Activated CD4-positive, alpha-beta memory T cell treated with anti-CD3 and anti-CD28 coated beads, Interleukin-2, amount 10 ng/mL, durations not matched to agents 7 days and 5 days (primary cell): ENCODE data around the gene SNRPE. TPM values are rescaled to one million over a fixed set of nuclear protein-coding genes. Genes with fewer than 3 reads are reported as not detected.
A peak's percentile ranks its signal among the peaks of the same experiment; 100 is the strongest.
"Not testable (repeated sequence)": the region's sequence is repeated elsewhere in the genome, so short reads cannot be mapped to it uniquely, and the experiment has no call there.

Experiments
- CTCF ChIA-PET: fragments of 350-600 bp; sonication (Branson Sonifier 250); formaldehyde crosslinking; loops from one replicate; lab custom pipeline; 2021; ENCODE audit warnings: antibody characterized with exemption, inconsistent platforms; lab: Charles Lee
- POLR2A ChIA-PET: fragments of 350-600 bp; sonication (Branson Sonifier 250); formaldehyde crosslinking; loops from one replicate; lab custom pipeline; 2021; ENCODE audit warnings: antibody characterized with exemption; lab: Charles Lee
- DNase-seq: peaks from one replicate; pipeline ENCODE4 v3.0.0-alpha.2; 2020
- H3K27ac Mint-ChIP-seq: one replicate; pipeline ENCODE4 v1.8.0; 2021; ENCODE audit warnings: mild to moderate bottlenecking, mixed read lengths
- H3K27me3 Mint-ChIP-seq: one replicate; pipeline ENCODE4 v1.8.0; 2021; ENCODE audit warnings: mixed read lengths
- H3K36me3 Mint-ChIP-seq: one replicate; pipeline ENCODE4 v1.8.0; 2021; ENCODE audit warnings: low read depth, mixed read lengths
- H3K4me1 Mint-ChIP-seq: one replicate; pipeline ENCODE4 v1.8.0; 2021; ENCODE audit warnings: mixed read lengths
- H3K4me3 Mint-ChIP-seq: one replicate; pipeline ENCODE4 v1.8.0; 2021; ENCODE audit warnings: mild to moderate bottlenecking, mixed read lengths
- H3K9me3 Mint-ChIP-seq: one replicate; pipeline ENCODE4 v1.8.0; 2021; ENCODE audit warnings: mixed read lengths
- total RNA-seq, 2 experiments: library from RNA; stranded (reverse); gene quantifications; one replicate each; pipeline ENCODE4 v1.2.3, GENCODE V29; 2021

SNRPE gene
- total RNA-seq, 2 experiments from 2014 or later, result 151 to 163 TPM

DNA sequence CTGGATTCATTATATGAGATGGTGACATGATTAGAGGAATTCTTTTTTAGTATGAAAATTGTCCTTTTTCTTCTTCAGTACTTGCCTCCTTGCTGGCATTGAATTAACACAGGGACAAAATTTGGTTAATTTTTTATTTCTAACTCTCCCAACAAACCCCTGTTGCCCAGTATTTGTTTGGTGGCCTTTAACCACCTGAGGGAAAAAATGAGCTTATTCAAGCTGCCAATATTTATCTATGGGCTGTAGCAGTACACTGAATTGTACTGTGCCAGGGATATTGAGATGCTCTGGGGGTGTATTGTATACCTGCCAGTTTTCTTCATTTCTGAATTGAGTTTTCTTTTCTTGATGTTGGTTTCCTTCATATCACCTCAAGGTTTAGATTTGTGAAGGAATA is 8.3 kb upstream of the SNRPE start:
- DNase-seq, H3K27ac Mint-ChIP-seq, POLR2A ChIA-PET, H3K27me3 Mint-ChIP-seq, H3K9me3 Mint-ChIP-seq, H3K4me3 Mint-ChIP-seq, H3K4me1 Mint-ChIP-seq: not testable (repeated sequence)
- peaks cover 40% of the 10 kb centered on the region for H3K36me3 Mint-ChIP-seq
- CTCF ChIA-PET, result interaction anchor here (3.4 kb wide), 1 partner anchor 276 kb away, joined by 8 read pairs; no protein-coding TSS in a partner anchor

DNA sequence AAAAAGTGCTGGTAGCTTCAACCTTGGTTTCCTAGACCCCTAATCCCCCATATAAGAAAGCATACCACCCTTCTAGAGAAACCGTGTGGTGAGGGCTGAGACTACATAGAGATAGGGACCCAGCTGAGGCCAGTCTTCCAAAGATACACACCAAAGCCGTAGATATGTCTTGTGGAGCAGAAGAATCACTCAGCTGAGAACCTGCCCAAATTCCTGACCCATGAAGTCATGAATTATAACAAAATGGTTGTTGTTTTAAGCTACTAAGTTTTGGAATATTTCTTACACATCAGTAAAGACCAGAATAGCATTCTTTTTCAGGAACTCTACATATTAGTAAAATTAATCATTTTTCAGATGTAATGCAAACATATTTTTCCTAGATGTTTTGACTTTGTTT is 3.3 kb upstream of the SNRPE start:
- Mint-ChIP-seq H3K4me3 (no peak overlapping the region), H3K27me3 (no peaks in the 10 kb centered on the region), H3K27ac (no peak overlapping the region), H3K9me3 (no peaks in the 10 kb centered on the region), H3K4me1 (peaks cover 21% of the 10 kb centered on the region), H3K36me3 (peaks cover 24% of the 10 kb centered on the region)
- DNase-seq, result no peak
- CTCF ChIA-PET, result interaction anchor here (1.0 to 5.0 kb wide), 2 partner anchors 38 to 271 kb away, joined by 4 to 46 read pairs; no protein-coding TSS in a partner anchor
- POLR2A ChIA-PET, result interaction anchor here (0.6 kb wide), 1 partner anchor 198 kb away, joined by 3 read pairs; no protein-coding TSS in a partner anchor

DNA sequence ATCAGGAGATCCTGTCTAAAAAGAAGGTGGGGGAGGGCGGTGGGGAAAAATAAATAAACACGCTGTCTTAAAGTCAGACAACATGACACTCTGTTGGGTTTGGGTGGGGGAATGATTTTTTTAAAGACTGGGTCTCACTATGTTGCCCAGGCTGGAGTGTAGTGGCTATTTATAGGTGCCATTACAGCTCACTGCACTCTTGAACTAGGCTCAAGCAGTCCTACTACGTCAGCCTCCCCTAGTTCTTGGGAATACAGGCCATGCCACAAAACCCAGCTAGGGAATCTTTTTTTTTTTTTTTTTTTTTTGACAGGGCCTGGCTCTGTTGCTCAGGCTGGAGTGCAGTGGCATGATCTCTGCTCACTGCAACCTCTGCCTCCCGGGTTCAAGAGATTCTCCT is 2.4 kb upstream of the SNRPE start:
- no peak for DNase-seq
- CTCF ChIA-PET, result interaction anchor here (0.6 to 5.0 kb wide), 4 partner anchors 28 to 292 kb away, joined by 3 to 46 read pairs (median 4); no protein-coding TSS in a partner anchor
- Mint-ChIP-seq H3K27ac (no peak overlapping the region), H3K36me3 (peaks cover 24% of the 10 kb centered on the region), H3K4me3 (no peak overlapping the region), H3K27me3 (no peaks in the 10 kb centered on the region), H3K4me1 (peaks cover 25% of the 10 kb centered on the region), H3K9me3 (no peaks in the 10 kb centered on the region)
- POLR2A ChIA-PET, result no interaction called here

DNA sequence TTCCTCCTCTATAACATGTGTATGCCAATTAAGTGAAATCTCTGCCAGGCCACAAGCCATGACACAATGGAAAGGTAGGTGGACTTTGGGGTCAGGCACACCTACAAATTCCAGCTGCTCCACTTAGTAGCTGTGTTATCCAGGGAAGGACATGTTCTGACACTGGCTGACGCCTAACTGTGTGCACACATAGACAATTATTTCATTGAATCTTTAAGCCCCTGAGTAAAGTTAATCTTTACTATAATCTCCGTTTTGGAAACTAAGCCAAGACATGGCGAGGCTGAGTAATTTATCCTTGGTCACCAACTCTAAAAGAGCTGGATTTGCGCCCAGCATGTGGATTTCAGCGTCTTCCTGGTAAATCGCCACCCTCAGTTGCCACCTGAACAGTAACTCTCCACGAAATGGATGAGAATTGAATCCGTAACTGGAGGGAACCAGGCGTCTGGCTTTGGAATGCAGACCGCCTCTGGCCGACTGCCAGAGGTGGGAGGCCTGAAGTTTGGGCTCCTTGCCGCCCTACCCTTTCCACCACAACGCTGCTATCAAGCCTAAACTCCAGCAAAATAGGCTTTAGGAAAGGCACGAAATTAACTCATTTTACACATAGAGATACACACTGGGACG is 888 bp upstream of the SNRPE start:
- peaks cover 37% of the 10 kb centered on the region for H3K36me3 Mint-ChIP-seq
- H3K27me3 Mint-ChIP-seq, result no peaks in the 10 kb centered on the region
- H3K4me3 Mint-ChIP-seq, result peak overlapping the region; percentile 97
- CTCF ChIA-PET, result interaction anchor here (0.6 to 5.0 kb wide), 13 partner anchors 9 to 561 kb away, joined by 3 to 46 read pairs (median 4); partner anchors contain the start of gene ATP2B4
- no peaks in the 10 kb centered on the region for H3K9me3 Mint-ChIP-seq
- H3K4me1 Mint-ChIP-seq, result peaks cover 30% of the 10 kb centered on the region
- no peak for DNase-seq
- no peak overlapping the region for H3K27ac Mint-ChIP-seq
- POLR2A ChIA-PET, result interaction anchor here (1.8 kb wide), 1 partner anchor 268 kb away, joined by 7 read pairs; no protein-coding TSS in a partner anchor

DNA sequence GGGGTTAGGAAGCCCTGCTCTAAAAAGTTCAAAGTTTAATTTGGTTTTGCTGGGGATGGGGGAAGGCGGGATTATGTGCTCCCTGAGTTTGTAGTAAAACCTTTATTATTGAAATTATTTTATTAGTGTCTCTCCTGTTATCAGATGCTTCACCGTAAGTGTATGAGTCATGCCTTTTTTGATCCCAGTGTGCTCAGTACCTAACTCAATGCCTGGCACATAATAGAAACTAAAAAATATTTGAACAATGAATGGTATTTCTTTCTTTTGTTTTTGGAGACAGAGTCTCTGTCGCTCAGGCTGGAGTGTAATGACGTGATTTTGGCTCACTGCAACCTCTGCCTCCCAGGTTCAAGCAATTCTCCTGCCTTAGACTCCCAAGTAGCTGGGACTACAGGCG is 6.4 kb downstream of the SNRPE start:
- Mint-ChIP-seq H3K36me3 (peaks cover 61% of the 10 kb centered on the region), H3K9me3 (no peaks in the 10 kb centered on the region), H3K27ac (no peak overlapping the region), H3K4me1 (peaks cover 8% of the 10 kb centered on the region), H3K4me3 (no peak overlapping the region), H3K27me3 (no peaks in the 10 kb centered on the region)
- POLR2A ChIA-PET, result no interaction called here
- no peak for DNase-seq
- CTCF ChIA-PET, result no interaction called here

DNA sequence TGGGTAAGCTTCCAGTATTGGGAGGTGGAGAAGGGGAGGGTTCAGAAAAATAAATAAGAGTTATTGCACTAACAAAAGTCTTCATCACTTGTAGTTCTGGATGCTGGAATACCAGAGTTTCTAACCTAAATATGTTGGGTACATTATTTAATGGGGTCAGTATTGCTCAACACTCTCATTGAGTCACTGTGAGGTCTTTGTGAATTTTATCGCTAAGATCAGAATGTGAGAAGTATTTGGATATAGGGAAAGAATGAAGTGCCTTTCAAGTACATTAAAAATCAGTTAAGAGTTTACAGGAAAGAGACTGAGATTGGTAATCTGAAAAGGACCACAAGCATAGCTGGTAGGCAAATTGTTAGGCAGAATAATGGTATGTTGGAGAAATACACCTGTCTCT is 8.8 kb downstream of the SNRPE start:
- Mint-ChIP-seq H3K36me3 (peaks cover 52% of the 10 kb centered on the region), H3K4me1 (peaks cover 1% of the 10 kb centered on the region), H3K4me3 (no peak overlapping the region), H3K9me3 (no peaks in the 10 kb centered on the region), H3K27me3 (no peaks in the 10 kb centered on the region), H3K27ac (no peak overlapping the region)
- ChIA-PET CTCF (interaction anchor here (1.0 to 6.3 kb wide), 4 partner anchors 11 to 493 kb away, joined by 4 to 89 read pairs (median 6); no protein-coding TSS in a partner anchor), POLR2A (no interaction called here)
- DNase-seq, result no peak

DNA sequence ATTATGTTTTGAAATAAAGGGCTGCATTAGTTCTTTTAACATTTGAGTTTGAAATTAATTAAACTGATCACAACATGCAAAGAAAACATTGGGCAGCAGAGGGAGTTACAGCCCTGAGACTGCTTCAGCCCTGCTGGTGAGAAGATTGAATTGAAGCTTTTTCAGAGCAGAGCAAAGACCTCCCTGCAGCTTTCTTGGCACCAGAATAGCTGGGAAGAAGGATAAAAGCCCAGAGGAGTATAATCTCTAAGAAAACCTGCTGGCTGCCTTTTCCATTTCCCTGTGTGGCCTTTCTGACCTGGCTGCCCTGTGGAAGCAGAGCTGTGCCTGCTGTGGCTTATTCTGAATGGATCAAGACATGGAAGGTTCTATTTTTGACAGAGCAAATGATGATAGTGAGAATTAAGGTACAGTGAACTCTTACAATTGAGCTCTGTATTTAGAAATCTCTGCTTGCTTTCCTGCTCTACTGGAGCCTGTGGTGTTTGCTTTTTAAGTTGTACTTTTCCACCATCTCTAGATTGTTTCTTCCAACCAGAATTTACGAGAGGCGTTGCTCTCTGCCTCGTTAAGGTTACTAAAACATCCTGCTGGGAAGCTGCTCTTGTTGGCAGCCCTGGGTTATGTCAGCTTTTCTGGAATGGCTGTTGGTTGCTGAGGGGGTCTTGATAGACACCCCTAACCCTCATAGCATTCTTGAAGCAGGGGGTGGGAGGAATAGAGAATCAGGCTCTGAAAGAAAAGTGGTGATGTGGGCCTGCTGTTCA is 9.9 kb downstream of the SNRPE start:
- DNase-seq, result peak; percentile 23
- Mint-ChIP-seq H3K36me3 (peaks cover 49% of the 10 kb centered on the region), H3K4me3 (no peak overlapping the region), H3K27ac (no peak overlapping the region), H3K9me3 (no peaks in the 10 kb centered on the region), H3K27me3 (no peaks in the 10 kb centered on the region), H3K4me1 (no peaks in the 10 kb centered on the region)
- ChIA-PET CTCF (interaction anchor here (0.7 to 6.3 kb wide), 9 partner anchors 8 to 492 kb away, joined by 3 to 89 read pairs (median 3); partner anchors contain the start of gene LAX1), POLR2A (interaction anchor here (1.3 kb wide), 1 partner anchor 257 kb away, joined by 7 read pairs; no protein-coding TSS in a partner anchor)

DNA sequence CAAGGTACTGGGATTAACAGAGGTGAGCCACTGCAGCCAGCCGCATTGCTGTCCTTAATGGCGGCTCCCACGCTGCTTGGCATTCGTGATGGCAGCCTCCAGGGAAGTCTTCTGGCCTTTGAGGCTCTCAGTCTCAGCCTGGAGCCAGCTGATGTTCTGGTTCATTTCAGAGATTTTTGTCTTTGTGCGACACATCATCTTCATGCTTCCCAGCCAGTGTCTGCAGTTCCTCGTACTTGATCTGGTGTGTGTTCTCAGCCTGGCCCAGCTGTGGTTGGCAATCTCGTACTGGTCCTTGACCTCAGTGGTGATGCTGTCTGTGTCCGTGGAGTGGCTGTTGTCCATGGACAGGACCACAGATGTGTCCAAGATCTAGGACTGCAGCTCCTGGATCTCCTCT is 11.7 kb downstream of the SNRPE start:
- no peak for DNase-seq
- no peak overlapping the region for H3K4me3 Mint-ChIP-seq
- peaks cover 41% of the 10 kb centered on the region for H3K36me3 Mint-ChIP-seq
- ChIA-PET CTCF (interaction anchor here (1.1 to 6.3 kb wide), 4 partner anchors 9 to 256 kb away, joined by 3 to 89 read pairs (median 6); no protein-coding TSS in a partner anchor), POLR2A (no interaction called here)
- no peaks in the 10 kb centered on the region for H3K27me3 Mint-ChIP-seq
- H3K4me1 Mint-ChIP-seq, result no peaks in the 10 kb centered on the region
- H3K9me3 Mint-ChIP-seq, result no peaks in the 10 kb centered on the region
- no peak overlapping the region for H3K27ac Mint-ChIP-seq

DNA sequence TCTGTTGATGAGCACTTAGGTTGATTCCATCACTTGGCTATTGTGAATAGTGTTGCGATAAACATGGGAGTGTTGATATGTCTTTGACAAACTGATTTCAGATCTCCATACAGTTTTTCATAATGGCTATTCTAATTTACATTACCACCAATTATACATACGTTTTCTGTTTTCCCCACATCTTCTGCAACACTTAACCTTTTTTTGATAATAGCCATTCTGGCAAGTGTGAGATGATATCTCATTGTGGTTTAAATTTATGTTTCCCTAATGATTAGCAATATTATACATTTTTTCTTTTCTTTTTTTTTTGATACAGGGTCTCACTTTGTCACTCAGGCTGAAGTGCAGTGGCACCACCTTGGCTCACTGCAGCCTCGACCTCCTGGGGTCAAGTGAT is 17.0 kb downstream of the SNRPE start:
- Mint-ChIP-seq H3K27ac (no peak overlapping the region), H3K36me3 (peaks cover 27% of the 10 kb centered on the region), H3K4me3 (no peak overlapping the region), H3K9me3 (no peaks in the 10 kb centered on the region), H3K27me3 (no peaks in the 10 kb centered on the region), H3K4me1 (no peaks in the 10 kb centered on the region)
- POLR2A ChIA-PET, result no interaction called here
- CTCF ChIA-PET, result no interaction called here
- DNase-seq, result no peak

DNA sequence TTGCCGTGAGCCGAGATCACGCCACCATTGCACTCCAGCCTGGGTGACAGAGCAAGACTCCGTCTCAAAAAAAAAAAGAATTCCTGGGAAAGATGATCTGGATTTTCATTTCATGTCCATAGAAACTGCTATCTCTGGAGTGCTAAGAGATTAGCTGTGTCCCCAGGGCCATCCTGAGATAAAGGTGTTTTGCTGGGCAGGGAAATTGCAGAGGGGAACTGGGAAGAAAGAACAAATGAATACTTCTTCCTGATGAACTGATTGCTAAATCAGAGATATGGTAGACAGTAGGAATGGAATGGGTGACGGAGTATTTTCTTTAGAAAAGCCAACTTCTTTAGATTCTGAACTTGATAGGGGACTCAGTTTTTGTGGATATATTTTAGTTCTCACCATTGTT is 19.2 kb downstream of the SNRPE start:
- POLR2A ChIA-PET, result interaction anchor here (0.7 kb wide), 1 partner anchor 131 kb away, joined by 6 read pairs; no protein-coding TSS in a partner anchor
- Mint-ChIP-seq H3K4me3 (no peak overlapping the region), H3K27ac (no peak overlapping the region), H3K36me3 (peaks cover 18% of the 10 kb centered on the region), H3K4me1 (no peaks in the 10 kb centered on the region), H3K27me3 (no peaks in the 10 kb centered on the region), H3K9me3 (no peaks in the 10 kb centered on the region)
- no peak for DNase-seq
- CTCF ChIA-PET, result interaction anchor here (0.6 to 1.4 kb wide), 3 partner anchors 8 to 253 kb away, joined by 3 to 4 read pairs (median 3); no protein-coding TSS in a partner anchor

DNA sequence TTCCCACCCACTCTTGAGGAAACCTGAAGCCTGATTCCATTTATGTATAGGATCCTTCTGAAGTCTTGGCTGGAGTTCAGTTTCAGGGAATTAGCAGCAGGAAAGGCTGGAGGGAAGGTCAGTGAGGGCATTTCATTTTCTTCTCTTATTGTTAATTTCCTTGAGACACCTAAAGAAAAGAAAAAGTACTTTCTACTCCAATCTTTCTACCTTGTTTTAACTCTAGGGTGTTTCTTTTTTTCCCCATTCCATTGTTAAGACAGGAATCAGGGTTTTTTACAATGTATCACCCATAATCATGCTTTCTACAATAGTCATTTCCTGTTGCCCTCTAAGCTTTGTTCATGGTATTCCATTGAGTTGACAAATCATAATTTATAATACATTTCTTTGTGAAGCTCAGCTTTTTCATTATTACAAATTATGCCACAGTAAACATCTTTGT is 27.4 kb downstream of the SNRPE start:
- Mint-ChIP-seq H3K27me3 (no peaks in the 10 kb centered on the region), H3K9me3 (peaks cover 9% of the 10 kb centered on the region), H3K36me3 (peaks cover 8% of the 10 kb centered on the region), H3K27ac (no peak overlapping the region), H3K4me3 (no peak overlapping the region), H3K4me1 (no peaks in the 10 kb centered on the region)
- ChIA-PET POLR2A (no interaction called here), CTCF (no interaction called here)
- DNase-seq, result no peak

DNA sequence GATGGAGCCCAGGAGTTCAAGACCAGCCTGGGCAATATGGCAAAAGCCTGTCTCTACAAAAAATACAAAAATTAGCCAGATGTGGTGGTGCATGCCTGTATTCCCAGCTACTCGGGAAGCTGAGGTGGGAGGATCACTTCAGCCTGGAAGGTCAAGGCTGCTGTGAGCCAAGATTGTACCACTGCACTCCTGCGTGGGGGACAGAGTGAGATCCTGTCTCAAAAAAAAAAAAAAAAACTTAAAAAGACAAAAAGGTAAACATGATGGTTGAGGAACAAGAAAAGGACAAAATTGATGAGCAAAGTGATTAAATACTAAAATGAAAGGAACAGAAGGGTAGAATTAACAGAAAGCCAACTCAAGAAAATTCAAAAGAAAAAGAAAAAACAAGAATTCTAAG is 30.6 kb downstream of the SNRPE start:
- no peak overlapping the region for H3K4me3 Mint-ChIP-seq
- peaks cover 14% of the 10 kb centered on the region for H3K9me3 Mint-ChIP-seq

More for the DNA sequence above, 30.6 kb downstream of the SNRPE start:
- H3K36me3 Mint-ChIP-seq, result peaks cover 12% of the 10 kb centered on the region
- CTCF ChIA-PET, result no interaction called here
- no peaks in the 10 kb centered on the region for H3K27me3 Mint-ChIP-seq
- H3K4me1 Mint-ChIP-seq, result no peaks in the 10 kb centered on the region
- POLR2A ChIA-PET, result no interaction called here
- DNase-seq, result no peak
- no peak overlapping the region for H3K27ac Mint-ChIP-seq
